ENCODE results near the gene RBSN.

Gene RBSN

GRCh38 chr3:15113884-15114283 is 14.9 kb upstream of the RBSN start:
- TF ChIP-seq CTCF (IDR thresholded peaks at IDR 0.05) = no peak
- no peaks in the 10 kb centered on the region for H3K9me3 ChIP-seq
- peaks cover 5% of the 10 kb centered on the region for H3K27me3 ChIP-seq
- no peak overlapping the region for H3K27ac ChIP-seq
- H3K36me3 ChIP-seq = no peaks in the 10 kb centered on the region
- H3K4me1 ChIP-seq (ENCODE audit: control insufficient read depth in 1 of 2, insufficient read depth in 1 of 2, low read depth in 1 of 2, low read length in 1 of 2) = peaks cover 0 to 4% of the 10 kb centered on the region in 2 experiments
- no peak overlapping the region for H3K4me3 ChIP-seq (ENCODE audit: low read depth in 1 of 2, low read length in 1 of 2)

- H3K9me3 ChIP-seq = no peaks in the 10 kb centered on the region
- peaks cover 0 to under 1% of the 10 kb centered on the region in 2 experiments for H3K4me1 ChIP-seq (ENCODE audit: control insufficient read depth in 1 of 2, insufficient read depth in 1 of 2, low read depth in 1 of 2, low read length in 1 of 2)
- H3K27me3 ChIP-seq = peaks cover under 1% of the 10 kb centered on the region
- H3K36me3 ChIP-seq = no peaks in the 10 kb centered on the region
- TF ChIP-seq CTCF (IDR thresholded peaks at IDR 0.05) = no peak
- H3K27ac ChIP-seq = no peak overlapping the region
- H3K4me3 ChIP-seq (ENCODE audit: low read depth in 1 of 2, low read length in 1 of 2) = no peak overlapping the region
Measured at GRCh38 chr3:15113471-15113870, 14.5 kb upstream of the RBSN start.

- Histone ChIP-seq H3K36me3 (no peaks in the 10 kb centered on the region), H3K27me3 (no peaks in the 10 kb centered on the region), H3K4me3 (ENCODE audit: low read depth in 1 of 2, low read length in 1 of 2) (no peak overlapping the region), H3K4me1 (ENCODE audit: control insufficient read depth in 1 of 2, insufficient read depth in 1 of 2, low read depth in 1 of 2, low read length in 1 of 2) (peaks cover 13 to 14% of the 10 kb centered on the region in 2 experiments), H3K9me3 (no peaks in the 10 kb centered on the region), H3K27ac (no peak overlapping the region)
- no peak for TF ChIP-seq CTCF (IDR thresholded peaks at IDR 0.05)
Measured at GRCh38 chr3:15112011-15112410, 13.1 kb upstream of the RBSN start.

DNA sequence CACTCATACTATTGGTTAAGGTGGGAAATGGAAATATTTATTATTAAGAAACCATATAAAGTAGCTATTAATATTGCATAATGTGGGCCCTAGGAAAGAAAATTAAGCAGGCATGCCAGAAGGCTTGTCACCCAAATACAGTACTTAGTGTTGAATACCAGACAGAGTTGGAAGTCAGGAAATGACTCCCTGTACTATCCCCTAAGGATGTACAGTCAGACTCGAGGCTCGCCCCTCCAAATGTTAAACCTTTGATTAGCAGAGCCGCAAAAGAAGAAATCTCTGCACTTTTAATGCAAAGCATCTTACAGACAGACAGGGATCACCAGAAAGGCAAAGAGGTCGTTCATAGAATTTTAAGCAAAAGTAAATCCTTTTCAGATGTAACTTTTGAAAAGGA is 11.3 kb upstream of the RBSN start:
- Histone ChIP-seq H3K27me3 (no peaks in the 10 kb centered on the region), H3K9me3 (no peaks in the 10 kb centered on the region), H3K36me3 (no peaks in the 10 kb centered on the region), H3K4me1 (ENCODE audit: control insufficient read depth in 1 of 2, insufficient read depth in 1 of 2, low read depth in 1 of 2, low read length in 1 of 2) (peaks cover 14 to 15% of the 10 kb centered on the region in 2 experiments), H3K27ac (no peak overlapping the region), H3K4me3 (ENCODE audit: low read depth in 1 of 2, low read length in 1 of 2) (no peak overlapping the region)
- TF ChIP-seq CTCF (IDR thresholded peaks at IDR 0.05) = no peak

DNA sequence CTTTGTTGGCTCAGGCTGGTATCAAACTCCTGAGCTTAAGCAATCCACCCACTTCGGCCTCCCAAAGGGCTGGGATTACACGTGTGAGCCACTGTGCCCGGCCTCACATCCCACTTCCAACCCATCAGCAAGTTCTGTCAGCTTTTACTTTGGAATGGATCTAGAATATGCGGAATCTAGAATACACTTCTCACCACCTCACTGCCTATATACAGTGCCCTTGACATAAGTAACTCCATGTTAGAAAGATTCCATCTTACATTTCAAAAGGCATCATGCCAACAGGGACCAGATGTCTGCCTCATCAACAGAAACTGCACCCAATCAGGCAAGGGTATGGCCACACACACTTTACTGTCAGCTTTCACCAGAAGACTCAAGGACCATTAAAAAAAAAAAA is 9.9 kb upstream of the RBSN start:
- H3K27ac ChIP-seq = no peak overlapping the region
- H3K4me1 ChIP-seq (ENCODE audit: control insufficient read depth in 1 of 2, insufficient read depth in 1 of 2, low read depth in 1 of 2, low read length in 1 of 2) = peaks cover 14 to 15% of the 10 kb centered on the region in 2 experiments
- H3K4me3 ChIP-seq (ENCODE audit: low read depth in 1 of 2, low read length in 1 of 2) = no peak overlapping the region
- H3K36me3 ChIP-seq = no peaks in the 10 kb centered on the region
- H3K27me3 ChIP-seq = no peaks in the 10 kb centered on the region
- H3K9me3 ChIP-seq = no peaks in the 10 kb centered on the region
- TF ChIP-seq CTCF (IDR thresholded peaks at IDR 0.05) = no peak

DNA sequence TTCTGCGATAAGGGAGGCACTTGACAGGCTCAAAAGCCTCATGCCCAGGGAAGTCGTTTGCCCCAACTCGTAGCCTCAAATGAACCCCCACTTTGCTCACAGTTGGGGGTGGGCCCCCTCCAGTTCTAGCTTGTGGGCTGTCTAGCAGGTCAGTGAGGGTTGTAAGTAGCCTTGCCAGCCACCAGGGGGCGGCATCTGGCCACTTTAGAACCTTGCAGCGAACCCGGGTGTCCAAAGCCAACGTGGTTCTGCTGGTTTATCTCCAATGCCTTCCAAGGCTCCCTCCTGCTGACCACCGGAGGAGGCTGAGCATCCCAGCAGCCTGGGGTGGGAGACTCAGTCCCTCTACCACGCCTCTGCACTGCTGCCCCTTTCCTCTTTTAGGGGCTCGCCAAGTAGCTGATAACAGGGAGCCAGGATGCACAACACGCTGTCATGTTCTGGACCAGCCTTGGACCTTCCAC is 9.2 kb upstream of the RBSN start:
- Histone ChIP-seq H3K4me3 (ENCODE audit: low read depth in 1 of 2, low read length in 1 of 2) (no peak overlapping the region), H3K4me1 (ENCODE audit: control insufficient read depth in 1 of 2, insufficient read depth in 1 of 2, low read depth in 1 of 2, low read length in 1 of 2) (peaks cover 15 to 16% of the 10 kb centered on the region in 2 experiments), H3K27me3 (no peaks in the 10 kb centered on the region), H3K9me3 (no peaks in the 10 kb centered on the region), H3K27ac (no peak overlapping the region), H3K36me3 (no peaks in the 10 kb centered on the region)
- peak; percentile 92 for TF ChIP-seq CTCF (IDR thresholded peaks at IDR 0.05)

All from neutrophil (primary cell).